IMR-90 (cell line): ENCODE data around the gene NELL1.

Source experiments
- CEBPB ChIP-seq: IDR thresholded peaks from 2 replicates; pipeline ENCODE4 v1.6.1; 2012; ENCODE audit warnings: low read depth, low read length, improper control_type of control experiment
- CTCF ChIP-seq: conservative IDR thresholded peaks from 2 replicates; pipeline ENCODE4 v1.5.1; 2012; ENCODE audit warnings: mild to moderate bottlenecking, low read depth, low read length, improper control_type of control experiment
- MAFK ChIP-seq: IDR thresholded peaks from 2 replicates; pipeline ENCODE4 v1.6.1; 2012; ENCODE audit warnings: low read depth, low read length, improper control_type of control experiment
- POLR2A ChIP-seq: IDR thresholded peaks from 2 replicates; pipeline ENCODE4 v1.6.1; 2012; ENCODE audit warnings: mild to moderate bottlenecking, low read depth, low read length
- RAD21 ChIP-seq: IDR thresholded peaks from 2 replicates; pipeline ENCODE4 v1.6.1; 2012; ENCODE audit warnings: low read length, improper control_type of control experiment

GRCh38 chr11:20627026-20627425 lies 42.4 kb upstream of the NELL1 start:
- TF ChIP-seq CTCF (no peak), POLR2A (no peak), CEBPB (no peak), MAFK (no peak), RAD21 (no peak)
